NCI-H187 treated with DMSO at 0.1 percent for 48 hours (cell line): ENCODE measurements around the gene KLHL36.

Experiments
- DNase-seq: peaks from one replicate; lab custom pipeline; 2025; lab: John Stamatoyannopoulos, UW

The KLHL36 gene

GRCh38 chr16:84647828-84648594 is at the start of gene KLHL36:
Gene KLHL36, plus strand, starts transcription at chr16:84648511. Its CDS starts 2,357 bp downstream, at chr16:84650868.
- DNase-seq, result no peak

- no peak for DNase-seq
Measured at GRCh38 chr16:84599521-84600202, 48.6 kb upstream of the KLHL36 start.

- no peak for DNase-seq
Measured at GRCh38 chr16:84600343-84601229, 47.7 kb upstream of the KLHL36 start.

GRCh38 chr16:84603140-84603816 is 45.0 kb upstream of the KLHL36 start:
- no peak for DNase-seq

- no peak for DNase-seq
Measured at GRCh38 chr16:84603940-84604339, 44.4 kb upstream of the KLHL36 start.

GRCh38 chr16:84604477-84605013 is 43.8 kb upstream of the KLHL36 start:
- DNase-seq, result no peak

- no peak for DNase-seq
Measured at GRCh38 chr16:84605339-84605848, 42.9 kb upstream of the KLHL36 start.

- DNase-seq, result no peak
Measured at GRCh38 chr16:84606081-84606875, 42.0 kb upstream of the KLHL36 start.

GRCh38 chr16:84607061-84607460 is 41.2 kb upstream of the KLHL36 start:
- DNase-seq, result no peak

- DNase-seq, result no peak
Measured at GRCh38 chr16:84607694-84608093, 40.6 kb upstream of the KLHL36 start.

GRCh38 chr16:84608282-84608681 is 40.0 kb upstream of the KLHL36 start:
- no peak for DNase-seq

GRCh38 chr16:84609563-84610177 is 38.6 kb upstream of the KLHL36 start:
- no peak for DNase-seq

- DNase-seq, result no peak
Measured at GRCh38 chr16:84610376-84610775, 37.9 kb upstream of the KLHL36 start.

- DNase-seq, result no peak
Measured at GRCh38 chr16:84611041-84611440, 37.3 kb upstream of the KLHL36 start.

GRCh38 chr16:84612686-84613085 is 35.6 kb upstream of the KLHL36 start:
- no peak for DNase-seq

GRCh38 chr16:84613408-84614072 is 34.8 kb upstream of the KLHL36 start:
- DNase-seq, result no peak

- DNase-seq, result no peak
Measured at GRCh38 chr16:84614073-84614459, 34.2 kb upstream of the KLHL36 start.

- no peak for DNase-seq
Measured at GRCh38 chr16:84614623-84614967, 33.7 kb upstream of the KLHL36 start.

- no peak for DNase-seq
Measured at GRCh38 chr16:84614968-84615813, 33.1 kb upstream of the KLHL36 start.
